Astrocyte (in vitro differentiated cells and primary cell): ENCODE results near the gene TSPAN32. TPM values are rescaled to one million over a fixed set of nuclear protein-coding genes. Genes with fewer than 3 reads are reported as not detected.

Experiments
- DNase-seq: peaks from one replicate; pipeline ENCODE4 v3.0.0-alpha.2; 2010; ENCODE audit warnings: low read depth
- FAIRE-seq: peaks from 2 replicates; lab custom pipeline; 2011; peaks lifted over from hg19 to GRCh38; lab: Jason Lieb, UNC
- H2AFZ ChIP-seq: 2 replicates; pipeline ENCODE4 v1.6.0; 2012; ENCODE audit warnings: low read depth, low read length, inconsistent platforms
- H3K27ac ChIP-seq: 2 replicates; pipeline ENCODE4 v1.5.1; 2011; ENCODE audit warnings: low read depth, low read length, inconsistent platforms
- H3K27me3 ChIP-seq: 2 replicates; pipeline ENCODE4 v1.6.0; 2011; ENCODE audit warnings: low read length, inconsistent platforms; ENCODE audit not compliant: insufficient read depth
- H3K36me3 ChIP-seq: 2 replicates; pipeline ENCODE4 v1.5.1; 2011; ENCODE audit warnings: low read length, inconsistent platforms; ENCODE audit not compliant: insufficient read depth
- H3K4me1 ChIP-seq: 2 replicates; pipeline ENCODE4 v1.5.1; 2011; ENCODE audit warnings: low read length, inconsistent platforms; ENCODE audit not compliant: insufficient read depth
- H3K4me2 ChIP-seq: 2 replicates; pipeline ENCODE4 v1.6.0; 2012; ENCODE audit warnings: low read length, inconsistent platforms
- H3K4me3 ChIP-seq: 2 replicates; pipeline ENCODE4 v1.5.1; 2011; ENCODE audit warnings: low read depth, mild to moderate bottlenecking, low read length, inconsistent platforms; ENCODE audit not compliant: insufficient read depth
- H3K79me2 ChIP-seq: 2 replicates; pipeline ENCODE4 v1.6.0; 2012; ENCODE audit warnings: mild to moderate bottlenecking, low read length, inconsistent platforms; ENCODE audit not compliant: insufficient read depth
- H3K9ac ChIP-seq: 2 replicates; pipeline ENCODE4 v1.6.0; 2012; ENCODE audit warnings: mild to moderate bottlenecking, low read length, inconsistent platforms
- H3K9me3 ChIP-seq: 2 replicates; pipeline ENCODE4 v1.5.1; 2012; ENCODE audit warnings: low read depth, mild to moderate bottlenecking, low read length, inconsistent platforms; ENCODE audit not compliant: insufficient read depth
- H4K20me1 ChIP-seq: 2 replicates; pipeline ENCODE4 v1.6.0; 2012; ENCODE audit warnings: low read length, inconsistent platforms; ENCODE audit not compliant: insufficient read depth
- H3K27ac Mint-ChIP-seq: one replicate; pipeline ENCODE4 v1.8.0; 2021; ENCODE audit warnings: mild to moderate bottlenecking, mixed read lengths; ENCODE audit not compliant: unreplicated experiment
- H3K27me3 Mint-ChIP-seq: one replicate; pipeline ENCODE4 v1.8.0; 2021; ENCODE audit warnings: low read depth, mixed read lengths; ENCODE audit not compliant: unreplicated experiment
- H3K36me3 Mint-ChIP-seq: one replicate; pipeline ENCODE4 v1.8.0; 2021; ENCODE audit warnings: low read depth, mixed read lengths; ENCODE audit not compliant: unreplicated experiment
- H3K4me1 Mint-ChIP-seq: one replicate; pipeline ENCODE4 v1.8.0; 2021; ENCODE audit warnings: low read depth, mixed read lengths; ENCODE audit not compliant: unreplicated experiment
- H3K4me3 Mint-ChIP-seq: one replicate; pipeline ENCODE4 v1.8.0; 2021; ENCODE audit warnings: mild to moderate bottlenecking, moderate library complexity, mixed read lengths; ENCODE audit not compliant: unreplicated experiment
- H3K9me3 Mint-ChIP-seq: one replicate; pipeline ENCODE4 v1.8.0; 2021; ENCODE audit warnings: mild to moderate bottlenecking, mixed read lengths; ENCODE audit not compliant: unreplicated experiment
- EZH2 ChIP-seq: IDR thresholded peaks from 2 replicates; pipeline ENCODE4 v1.6.1; 2012; ENCODE audit warnings: mild to moderate bottlenecking, low read length, inconsistent platforms; ENCODE audit not compliant: insufficient read depth
- total RNA-seq: library from RNA; stranded (reverse); gene quantifications from 2 replicates; pipeline ENCODE4 v1.2.1, GENCODE V29; 2021
- TF ChIP-seq, protein P1 (sequence below): IDR thresholded peaks from 2 replicates; pipeline ENCODE4 v1.5.1; 2011; ENCODE audit warnings: low read depth, mild to moderate bottlenecking, inconsistent platforms, low read length, moderate library complexity; ENCODE audit not compliant: insufficient read depth

Gene TSPAN32
- total RNA-seq, 1 donor from 2014 or later, result not detected

DNA sequence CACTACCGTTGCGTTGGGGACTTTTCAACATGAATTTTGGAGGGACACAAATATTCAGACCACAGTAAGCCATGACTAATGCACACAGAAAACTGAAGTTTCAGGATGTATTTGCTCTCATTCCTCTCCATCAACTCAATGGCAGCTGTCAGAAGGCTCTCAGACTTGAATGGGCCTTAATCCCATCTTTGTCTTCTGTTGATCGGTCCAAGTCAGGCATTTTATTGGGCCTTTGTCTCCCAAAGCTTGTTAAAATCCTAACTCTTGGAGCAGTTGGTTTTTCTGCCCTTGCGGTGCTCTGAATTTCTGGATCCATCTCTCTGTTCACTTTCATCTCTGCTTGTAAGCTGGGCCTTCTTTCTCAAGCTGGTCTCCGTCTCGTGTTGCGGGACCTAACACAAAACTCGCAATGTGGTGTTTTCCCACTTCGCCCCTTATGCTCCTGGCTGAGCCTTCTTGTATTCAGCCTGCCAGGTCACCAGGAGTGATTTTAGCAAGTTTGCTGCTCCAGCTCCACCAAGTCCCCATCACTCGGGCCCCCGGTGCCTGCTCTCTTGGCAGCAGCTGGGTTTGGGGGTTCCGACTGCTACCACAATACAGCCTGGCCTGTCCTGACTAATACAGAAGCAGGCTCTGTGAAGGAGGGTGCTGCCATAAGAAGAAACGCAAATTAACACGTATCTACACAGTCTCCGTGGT, 27.0 kb downstream of the TSPAN32 start:
- FAIRE-seq (no peak), DNase-seq (no peak)
- Histone ChIP-seq H4K20me1 (no peaks in the 10 kb centered on the region), H3K79me2 (no peaks in the 10 kb centered on the region), H2AFZ (no peak overlapping the region), H3K36me3 (no peaks in the 10 kb centered on the region), H3K9me3 (peaks cover 7% of the 10 kb centered on the region), H3K4me3 (no peak overlapping the region), H3K27me3 (peaks cover 6% of the 10 kb centered on the region), H3K4me1 (no peaks in the 10 kb centered on the region), H3K9ac (no peak overlapping the region), H3K4me2 (no peak overlapping the region), H3K27ac (no peak overlapping the region)
- H3K27me3 Mint-ChIP-seq, result peaks cover 21% of the 10 kb centered on the region
- H3K4me3 Mint-ChIP-seq, result no peak overlapping the region
- peaks cover 4% of the 10 kb centered on the region for H3K36me3 Mint-ChIP-seq
- H3K27ac Mint-ChIP-seq, result no peak overlapping the region
- TF ChIP-seq, protein P1, sequence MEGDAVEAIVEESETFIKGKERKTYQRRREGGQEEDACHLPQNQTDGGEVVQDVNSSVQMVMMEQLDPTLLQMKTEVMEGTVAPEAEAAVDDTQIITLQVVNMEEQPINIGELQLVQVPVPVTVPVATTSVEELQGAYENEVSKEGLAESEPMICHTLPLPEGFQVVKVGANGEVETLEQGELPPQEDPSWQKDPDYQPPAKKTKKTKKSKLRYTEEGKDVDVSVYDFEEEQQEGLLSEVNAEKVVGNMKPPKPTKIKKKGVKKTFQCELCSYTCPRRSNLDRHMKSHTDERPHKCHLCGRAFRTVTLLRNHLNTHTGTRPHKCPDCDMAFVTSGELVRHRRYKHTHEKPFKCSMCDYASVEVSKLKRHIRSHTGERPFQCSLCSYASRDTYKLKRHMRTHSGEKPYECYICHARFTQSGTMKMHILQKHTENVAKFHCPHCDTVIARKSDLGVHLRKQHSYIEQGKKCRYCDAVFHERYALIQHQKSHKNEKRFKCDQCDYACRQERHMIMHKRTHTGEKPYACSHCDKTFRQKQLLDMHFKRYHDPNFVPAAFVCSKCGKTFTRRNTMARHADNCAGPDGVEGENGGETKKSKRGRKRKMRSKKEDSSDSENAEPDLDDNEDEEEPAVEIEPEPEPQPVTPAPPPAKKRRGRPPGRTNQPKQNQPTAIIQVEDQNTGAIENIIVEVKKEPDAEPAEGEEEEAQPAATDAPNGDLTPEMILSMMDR, result no peak
- no peak for TF ChIP-seq EZH2
- H3K9me3 Mint-ChIP-seq, result peaks cover 14% of the 10 kb centered on the region
- H3K4me1 Mint-ChIP-seq, result no peaks in the 10 kb centered on the region

DNA sequence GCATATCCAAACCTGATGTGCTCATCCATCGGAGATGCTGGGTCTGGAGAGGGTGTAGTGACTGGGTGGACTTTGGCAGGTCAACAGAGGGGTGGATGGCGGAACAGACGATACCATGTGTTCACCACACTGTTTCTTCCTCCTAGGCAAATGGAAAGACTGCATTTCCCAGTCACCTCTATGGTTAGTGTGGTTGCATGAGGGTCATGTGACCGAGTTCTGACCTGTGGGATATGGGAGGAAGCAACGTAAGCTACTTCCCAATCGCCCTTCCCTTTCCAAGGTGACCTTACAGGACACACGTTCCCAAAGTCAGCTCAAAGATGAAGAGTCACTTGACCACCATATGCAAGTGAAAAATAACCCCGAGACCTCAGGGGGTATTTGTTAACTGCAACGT, 27.7 kb downstream of the TSPAN32 start:
- Histone ChIP-seq H3K4me3 (no peak overlapping the region), H3K9ac (no peak overlapping the region), H3K4me1 (no peaks in the 10 kb centered on the region), H4K20me1 (no peaks in the 10 kb centered on the region), H3K4me2 (no peak overlapping the region), H2AFZ (no peak overlapping the region), H3K9me3 (peaks cover 7% of the 10 kb centered on the region), H3K79me2 (no peaks in the 10 kb centered on the region), H3K27ac (no peak overlapping the region), H3K36me3 (no peaks in the 10 kb centered on the region), H3K27me3 (peaks cover 6% of the 10 kb centered on the region)
- H3K27me3 Mint-ChIP-seq, result peaks cover 18% of the 10 kb centered on the region
- no peak for FAIRE-seq
- peaks cover 14% of the 10 kb centered on the region for H3K9me3 Mint-ChIP-seq
- no peaks in the 10 kb centered on the region for H3K4me1 Mint-ChIP-seq
- DNase-seq, result no peak
- peaks cover 4% of the 10 kb centered on the region for H3K36me3 Mint-ChIP-seq
- TF ChIP-seq, protein P1, result no peak
- TF ChIP-seq EZH2, result no peak
- H3K27ac Mint-ChIP-seq, result no peak overlapping the region
- no peak overlapping the region for H3K4me3 Mint-ChIP-seq

DNA sequence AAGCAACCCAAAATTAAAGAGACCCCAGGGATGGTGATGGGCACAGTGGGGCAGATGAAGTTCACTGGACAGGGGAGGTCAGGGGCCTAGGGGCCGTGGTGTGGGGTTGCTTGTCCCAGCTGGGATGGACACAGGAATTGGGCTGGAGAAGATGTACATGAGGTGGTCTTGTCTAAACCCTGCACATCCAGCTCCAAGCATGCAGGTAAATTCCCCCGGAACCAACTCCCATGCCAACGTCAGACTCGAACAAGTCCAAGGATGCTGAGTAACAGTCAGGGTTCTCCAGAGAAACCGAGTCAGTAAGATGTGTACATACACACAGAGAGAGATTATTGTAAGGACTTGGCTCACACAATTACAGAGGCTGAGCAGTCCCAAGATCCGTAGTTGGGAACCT, 28.9 kb downstream of the TSPAN32 start:
- Mint-ChIP-seq H3K9me3 (peaks cover 14% of the 10 kb centered on the region), H3K27me3 (peaks cover 18% of the 10 kb centered on the region), H3K36me3 (peaks cover 4% of the 10 kb centered on the region), H3K27ac (no peak overlapping the region), H3K4me3 (no peak overlapping the region), H3K4me1 (no peaks in the 10 kb centered on the region)
- Histone ChIP-seq H3K79me2 (no peaks in the 10 kb centered on the region), H3K27ac (no peak overlapping the region), H4K20me1 (no peaks in the 10 kb centered on the region), H3K9ac (no peak overlapping the region), H3K36me3 (no peaks in the 10 kb centered on the region), H2AFZ (no peak overlapping the region), H3K4me1 (no peaks in the 10 kb centered on the region), H3K9me3 (peaks cover 7% of the 10 kb centered on the region), H3K27me3 (peaks cover 6% of the 10 kb centered on the region), H3K4me3 (no peak overlapping the region), H3K4me2 (no peak overlapping the region)
- FAIRE-seq, result no peak
- TF ChIP-seq, protein P1, result no peak
- no peak for TF ChIP-seq EZH2
- no peak for DNase-seq
